Stomach (tissue), 9 donors: Measurements from ENCODE around the gene ITGA2. TPM values are rescaled to one million over a fixed set of nuclear protein-coding genes. Genes with fewer than 3 reads are reported as not detected.

ENCODE experiments used
- DNase-seq, 2 donors: peaks; one replicate each; pipeline versions ENCODE4 v3.0.0 to v3.0.0-alpha.2; 2013 to 2019
- H3K27ac ChIP-seq, 5 donors: fragments of 200-600 bp in 4 of 5; sonication (generic) in 4 of 5; one replicate each; pipeline ENCODE4 v1.5.1; 2013 to 2019; ENCODE audit warnings: mild to moderate bottlenecking in 1 of 5, moderate library complexity in 1 of 5
- H3K27me3 ChIP-seq, 3 donors: fragments of 200-600 bp; sonication (generic); one replicate each; pipeline ENCODE4 v1.5.1; 2017 to 2019; ENCODE audit warnings: mixed run types in 1 of 3
- H3K36me3 ChIP-seq, 4 donors: fragments of 200-600 bp; sonication (generic); 1 replicate in 3 of 4; 2 replicates in 1 of 4; pipeline ENCODE4 v1.5.1; 2016 to 2019
- H3K4me1 ChIP-seq, 4 donors: fragments of 200-600 bp; sonication (generic); one replicate each; pipeline ENCODE4 v1.5.1; 2016 to 2019
- H3K4me3 ChIP-seq, 4 donors: fragments of 200-600 bp; sonication (generic) in 3 of 4; one replicate each; pipeline ENCODE4 v1.5.1; 2016 to 2019; ENCODE audit warnings: mild to moderate bottlenecking in 1 of 4
- H3K9me3 ChIP-seq, 4 donors: fragments of 200-600 bp; sonication (generic); one replicate each; pipeline ENCODE4 v1.5.1; 2016 to 2019
- EP300 ChIP-seq: sonication (generic); formaldehyde crosslinking; IDR thresholded peaks from one replicate; pipeline ENCODE4 v1.6.1; 2017; ENCODE audit warnings: antibody characterized with exemption
- POLR2A ChIP-seq, 4 donors: fragments of 450-650 bp; IDR thresholded peaks; one replicate each; pipeline ENCODE4 v1.6.1; 2016; ENCODE audit warnings: antibody characterized with exemption in 4 of 4, control low read depth in 2 of 4, mild to moderate bottlenecking in 1 of 4, moderate library complexity in 1 of 4
- POLR2AphosphoS5 ChIP-seq, 3 donors: sonication (generic); formaldehyde crosslinking; IDR thresholded peaks; one replicate each; pipeline ENCODE4 v1.6.1; 2016; ENCODE audit warnings: antibody characterized with exemption in 3 of 3
- WGBS, 5 donors: extraction: QIAGEN DNeasy Blood & Tissue Kit in 3 of 5; methylation state at CpG; one replicate each; pipeline versions ENCODE4 v1.1.5 to v1.1.7; 2013 to 2018; 5-methylcytosine and 5-hydroxymethylcytosine counted together
- intact Hi-C: fragments of 100-400 bp; cut with DNase I; formaldehyde crosslinking; loops from one replicate; pipeline ENCODE4 v1.15.1; 2023; ENCODE audit warnings: low total_unique reads
- polyA plus RNA-seq, 3 donors: library from polyadenylated mRNA; stranded (reverse); fragments of 200-250 nt; gene quantifications; one replicate each; pipeline ENCODE4 v1.2.3, GENCODE V29; 2013
- total RNA-seq, 5 donors: library from RNA; depleted of rRNA; stranded (reverse); fragments of >200 nt; gene quantifications; one replicate each; pipeline versions ENCODE4 v1.1.0 to v1.2.3, GENCODE V29; 2014 to 2016
- TF ChIP-seq, protein P1 (sequence below), 7 experiments: fragments of 450-650 bp in 4 of 7; fragments of 200-600 bp in 3 of 7; sonication (generic) in 3 of 7; IDR thresholded peaks; one replicate each; pipeline ENCODE4 v1.5.1; 2016 to 2019; ENCODE audit warnings: antibody characterized with exemption in 7 of 7, control low read depth in 2 of 7, mild to moderate bottlenecking in 1 of 7
- donor health status: healthy with polysubstance abuse.
- donor health status: Bipolar disorder and iron deficiency.
- donor health status: healthy.

Gene ITGA2
- total and polyA plus RNA-seq, 8 donors: 0.58 to 8.3 (median 3.3) TPM

DNA sequence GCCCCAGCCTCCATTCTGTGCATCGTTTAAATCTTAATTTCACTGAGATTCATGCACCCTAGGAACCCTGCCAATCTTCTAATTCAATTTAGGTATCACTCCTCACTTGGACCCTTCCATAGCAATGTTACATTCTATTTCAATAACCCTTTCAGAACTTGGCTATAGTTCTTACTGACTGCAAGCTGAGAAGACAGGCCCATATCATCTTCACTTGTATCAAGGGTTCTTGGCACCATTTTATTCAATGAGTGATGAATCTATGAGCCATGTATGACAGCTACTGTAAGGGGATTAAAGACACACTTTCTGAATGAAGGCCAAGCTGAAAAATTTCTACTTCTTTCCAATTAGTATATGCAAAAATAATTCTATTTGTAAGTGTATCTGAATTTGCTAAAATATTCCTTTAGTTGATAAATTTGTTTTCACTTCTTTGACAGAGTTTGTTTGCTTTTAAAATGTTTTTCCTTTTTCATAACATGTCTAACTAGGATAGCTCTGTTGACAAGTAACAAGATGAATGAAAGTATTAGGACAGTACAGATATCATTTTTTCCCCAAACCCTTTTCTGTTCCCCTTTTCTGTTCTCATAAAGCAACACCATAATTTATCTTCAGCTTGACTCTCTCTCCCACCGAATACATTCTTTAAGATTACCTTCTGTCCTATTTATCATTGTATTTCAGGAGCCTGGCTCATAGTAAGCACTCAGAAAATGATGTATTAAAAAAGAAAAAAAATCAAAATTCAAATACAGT, 9.6 kb downstream of the ITGA2 start:
- 70 to 86% (median 80%) methylated on average over 2 of the region's 2 CpGs for WGBS, 5 donors
- no peak for DNase-seq
- no peaks in the 10 kb centered on the region for H3K9me3 ChIP-seq
- peaks cover 0 to 1% (median 0%) of the 10 kb centered on the region in 4 donors for H3K36me3 ChIP-seq
- no peak overlapping the region for H3K27ac ChIP-seq
- TF ChIP-seq, protein P1, sequence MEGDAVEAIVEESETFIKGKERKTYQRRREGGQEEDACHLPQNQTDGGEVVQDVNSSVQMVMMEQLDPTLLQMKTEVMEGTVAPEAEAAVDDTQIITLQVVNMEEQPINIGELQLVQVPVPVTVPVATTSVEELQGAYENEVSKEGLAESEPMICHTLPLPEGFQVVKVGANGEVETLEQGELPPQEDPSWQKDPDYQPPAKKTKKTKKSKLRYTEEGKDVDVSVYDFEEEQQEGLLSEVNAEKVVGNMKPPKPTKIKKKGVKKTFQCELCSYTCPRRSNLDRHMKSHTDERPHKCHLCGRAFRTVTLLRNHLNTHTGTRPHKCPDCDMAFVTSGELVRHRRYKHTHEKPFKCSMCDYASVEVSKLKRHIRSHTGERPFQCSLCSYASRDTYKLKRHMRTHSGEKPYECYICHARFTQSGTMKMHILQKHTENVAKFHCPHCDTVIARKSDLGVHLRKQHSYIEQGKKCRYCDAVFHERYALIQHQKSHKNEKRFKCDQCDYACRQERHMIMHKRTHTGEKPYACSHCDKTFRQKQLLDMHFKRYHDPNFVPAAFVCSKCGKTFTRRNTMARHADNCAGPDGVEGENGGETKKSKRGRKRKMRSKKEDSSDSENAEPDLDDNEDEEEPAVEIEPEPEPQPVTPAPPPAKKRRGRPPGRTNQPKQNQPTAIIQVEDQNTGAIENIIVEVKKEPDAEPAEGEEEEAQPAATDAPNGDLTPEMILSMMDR (IDR thresholded peaks at IDR 0.05): no peak
- TF ChIP-seq POLR2AphosphoS5 (IDR thresholded peaks at IDR 0.05): no peak
- TF ChIP-seq EP300: no peak
- TF ChIP-seq POLR2A (IDR thresholded peaks at IDR 0.05): no peak
- H3K27me3 ChIP-seq: no peaks in the 10 kb centered on the region
- H3K4me1 ChIP-seq: peaks cover 0 to 8% (median 0%) of the 10 kb centered on the region in 4 donors
- H3K4me3 ChIP-seq: no peak overlapping the region
- intact Hi-C loops: no loop called here

DNA sequence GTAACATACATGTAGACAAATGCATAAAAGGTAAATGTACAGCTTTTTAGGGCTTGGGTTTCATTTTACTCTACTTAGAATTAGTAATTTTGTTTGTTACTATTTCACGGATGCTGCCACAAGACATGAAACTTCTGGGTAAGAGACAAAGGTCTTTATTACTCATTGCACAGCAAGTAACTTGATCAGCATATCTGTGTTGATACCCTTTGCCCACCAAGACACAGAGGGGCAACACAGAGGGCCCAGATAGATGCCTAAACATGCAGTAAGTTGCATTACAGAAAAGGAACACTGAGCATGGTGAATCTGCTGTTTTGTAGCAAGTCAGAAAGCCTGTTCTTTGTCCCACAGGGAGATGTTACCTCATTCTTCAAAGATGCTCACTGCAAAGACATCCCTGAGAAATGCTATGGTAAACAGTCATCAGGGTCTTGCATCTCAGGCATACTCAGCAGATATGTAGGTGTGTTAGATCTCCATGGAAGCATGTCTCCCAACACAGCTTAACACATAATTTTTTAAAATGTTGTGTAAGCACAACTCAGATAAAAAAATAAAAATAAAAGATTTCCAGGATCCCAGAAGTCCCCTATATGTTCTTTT, 10.3 kb downstream of the ITGA2 start:
- no peaks in the 10 kb centered on the region for H3K27me3 ChIP-seq
- H3K27ac ChIP-seq: no peak overlapping the region
- intact Hi-C loops: no loop called here
- TF ChIP-seq EP300 (no peak), POLR2AphosphoS5 (IDR thresholded peaks at IDR 0.05) (no peak), POLR2A (IDR thresholded peaks at IDR 0.05) (no peak)
- TF ChIP-seq, protein P1 (IDR thresholded peaks at IDR 0.05): no peak
- no peak for DNase-seq
- H3K9me3 ChIP-seq: no peaks in the 10 kb centered on the region
- peaks cover 0 to 8% (median 0%) of the 10 kb centered on the region in 4 donors for H3K4me1 ChIP-seq
- H3K4me3 ChIP-seq: no peak overlapping the region
- 81 to 88% (median 84%) methylated on average over 1 of the region's 1 CpG for WGBS, 5 donors
- peaks cover 0 to 3% (median 0%) of the 10 kb centered on the region in 4 donors for H3K36me3 ChIP-seq

DNA sequence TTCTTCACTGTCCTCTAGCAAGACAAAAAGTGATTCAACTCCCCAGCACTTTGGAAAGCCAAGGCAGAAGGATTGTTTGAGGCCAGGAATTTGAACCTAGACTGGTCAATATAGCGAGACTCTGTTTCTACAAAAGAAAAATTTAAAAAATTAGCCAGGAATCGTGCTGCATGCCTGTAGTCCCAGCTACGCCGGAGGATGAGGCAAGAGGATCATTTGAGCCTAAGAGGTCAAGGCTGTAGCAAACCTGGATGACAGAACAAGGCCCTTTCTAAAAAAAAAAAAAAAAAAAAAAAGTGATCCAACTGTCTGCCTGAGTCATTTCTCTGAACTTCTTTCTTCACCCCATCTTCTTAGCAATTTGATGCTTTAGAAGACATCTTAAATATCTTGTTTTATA, 12.4 kb downstream of the ITGA2 start:
- WGBS, 5 donors: 94 to 100% (median 96%) methylated on average over 4 of the region's 4 CpGs
- Histone ChIP-seq H3K27ac (no peak overlapping the region), H3K9me3 (no peaks in the 10 kb centered on the region), H3K4me3 (no peak overlapping the region), H3K27me3 (no peaks in the 10 kb centered on the region), H3K36me3 (peaks cover 0 to 3% (median 0%) of the 10 kb centered on the region in 4 donors), H3K4me1 (peaks cover 0 to 12% (median 0%) of the 10 kb centered on the region in 4 donors)
- no peak for TF ChIP-seq POLR2A (IDR thresholded peaks at IDR 0.05)
- TF ChIP-seq, protein P1 (IDR thresholded peaks at IDR 0.05): no peak
- no peak for TF ChIP-seq POLR2AphosphoS5 (IDR thresholded peaks at IDR 0.05)
- no peak for TF ChIP-seq EP300
- intact Hi-C loops: no loop called here
- no peak for DNase-seq

DNA sequence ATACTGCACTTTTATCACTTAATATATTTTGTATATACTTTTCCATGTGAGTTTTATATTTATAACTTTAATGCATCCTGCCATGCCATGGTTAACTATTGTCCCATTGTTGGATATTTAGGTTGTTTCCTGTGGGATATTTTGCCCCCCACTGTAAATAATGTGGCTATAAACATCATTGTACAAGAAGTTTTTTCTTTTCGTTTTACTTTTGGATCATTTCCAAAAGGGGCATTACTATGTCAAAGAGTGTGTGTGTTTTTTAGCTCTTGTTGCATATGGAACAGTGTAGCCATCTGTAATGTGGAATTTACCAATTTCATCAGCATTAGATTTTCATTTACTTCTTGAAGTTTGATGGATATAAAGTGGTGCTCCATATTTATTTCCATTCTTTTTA, 13.3 kb downstream of the ITGA2 start:
- TF ChIP-seq EP300 (no peak), POLR2A (IDR thresholded peaks at IDR 0.05) (no peak), POLR2AphosphoS5 (IDR thresholded peaks at IDR 0.05) (no peak)
- TF ChIP-seq, protein P1 (IDR thresholded peaks at IDR 0.05): no peak
- H3K36me3 ChIP-seq: peaks cover 0 to 3% (median 0%) of the 10 kb centered on the region in 4 donors
- DNase-seq: no peak
- H3K27ac ChIP-seq: no peak overlapping the region
- H3K27me3 ChIP-seq: no peaks in the 10 kb centered on the region
- peaks cover 0 to 13% (median 0%) of the 10 kb centered on the region in 4 donors for H3K4me1 ChIP-seq
- no peaks in the 10 kb centered on the region for H3K9me3 ChIP-seq
- 58 to 85% (median 61%) methylated on average over 1 of the region's 1 CpG for WGBS, 5 donors
- intact Hi-C loops: no loop called here
- no peak overlapping the region for H3K4me3 ChIP-seq
